ENCODE results near the gene MYL5. TPM values are rescaled to one million over a fixed set of nuclear protein-coding genes. Genes with fewer than 3 reads are reported as not detected.

MYL5 gene
- total and polyA plus RNA-seq, 8 donors, result 4.0 to 29.3 (median 5.7) TPM

GRCh38 chr4:661231-661630, 13.1 kb upstream of the MYL5 start:
- Histone ChIP-seq H3K9me3 (no peaks in the 10 kb centered on the region), H3K27me3 (no peaks in the 10 kb centered on the region), H3K27ac (no peak overlapping the region), H3K36me3 (no peaks in the 10 kb centered on the region), H3K4me1 (no peaks in the 10 kb centered on the region), H3K4me3 (no peak overlapping the region)
- FAIRE-seq (no peak), DNase-seq (no peak), ATAC-seq (no peak)
- intact Hi-C loops (cut with DNase I), result no loop called here
- TF ChIP-seq, protein P1, sequence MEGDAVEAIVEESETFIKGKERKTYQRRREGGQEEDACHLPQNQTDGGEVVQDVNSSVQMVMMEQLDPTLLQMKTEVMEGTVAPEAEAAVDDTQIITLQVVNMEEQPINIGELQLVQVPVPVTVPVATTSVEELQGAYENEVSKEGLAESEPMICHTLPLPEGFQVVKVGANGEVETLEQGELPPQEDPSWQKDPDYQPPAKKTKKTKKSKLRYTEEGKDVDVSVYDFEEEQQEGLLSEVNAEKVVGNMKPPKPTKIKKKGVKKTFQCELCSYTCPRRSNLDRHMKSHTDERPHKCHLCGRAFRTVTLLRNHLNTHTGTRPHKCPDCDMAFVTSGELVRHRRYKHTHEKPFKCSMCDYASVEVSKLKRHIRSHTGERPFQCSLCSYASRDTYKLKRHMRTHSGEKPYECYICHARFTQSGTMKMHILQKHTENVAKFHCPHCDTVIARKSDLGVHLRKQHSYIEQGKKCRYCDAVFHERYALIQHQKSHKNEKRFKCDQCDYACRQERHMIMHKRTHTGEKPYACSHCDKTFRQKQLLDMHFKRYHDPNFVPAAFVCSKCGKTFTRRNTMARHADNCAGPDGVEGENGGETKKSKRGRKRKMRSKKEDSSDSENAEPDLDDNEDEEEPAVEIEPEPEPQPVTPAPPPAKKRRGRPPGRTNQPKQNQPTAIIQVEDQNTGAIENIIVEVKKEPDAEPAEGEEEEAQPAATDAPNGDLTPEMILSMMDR (IDR thresholded peaks at IDR 0.05), result no peak
- WGBS, 2 donors, result 66 to 82% methylated on average over 3 of the region's 3 CpGs

DNA sequence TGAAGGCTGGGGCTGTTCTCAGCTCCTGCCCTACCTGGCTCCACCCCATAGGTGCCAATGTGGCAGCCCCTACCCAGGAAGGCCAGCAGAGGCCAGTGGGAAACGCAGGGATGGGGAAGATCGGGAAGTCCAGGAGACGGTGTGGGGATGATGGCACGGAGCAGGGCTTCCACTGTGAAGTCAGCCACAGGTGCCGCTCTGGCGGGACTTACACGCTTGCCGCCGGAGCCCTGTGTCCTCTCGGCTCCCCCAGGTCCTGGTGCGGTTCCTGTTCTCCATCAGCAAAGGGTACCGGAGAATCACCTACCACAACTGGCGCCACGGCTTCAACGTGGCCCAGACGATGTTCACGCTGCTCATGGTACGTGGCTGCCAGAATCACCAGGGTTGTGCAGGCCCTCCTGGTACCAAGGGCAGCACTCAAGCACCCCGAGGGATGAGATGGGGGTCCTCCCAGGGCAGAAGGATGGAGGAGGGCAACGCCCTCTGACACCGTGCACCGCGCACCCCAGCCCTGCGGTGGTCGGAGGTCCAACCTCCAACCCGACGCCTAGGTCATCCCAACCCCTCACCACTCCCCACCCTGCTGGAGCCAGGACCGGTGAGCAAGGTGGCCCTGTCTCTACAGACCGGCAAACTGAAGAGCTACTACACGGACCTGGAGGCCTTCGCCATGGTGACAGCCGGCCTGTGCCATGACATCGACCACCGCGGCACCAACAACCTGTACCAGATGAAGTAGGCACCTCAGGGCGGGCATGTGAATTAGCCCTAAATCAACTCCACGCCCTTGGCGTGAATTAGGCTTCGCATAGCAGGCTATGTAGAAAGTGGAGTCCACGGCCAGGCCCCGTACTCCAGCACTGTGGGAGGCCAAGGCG, 12.2 kb upstream of the MYL5 start:
- Histone ChIP-seq H3K27me3 (no peaks in the 10 kb centered on the region), H3K36me3 (no peaks in the 10 kb centered on the region), H3K4me1 (no peaks in the 10 kb centered on the region), H3K27ac (no peak overlapping the region), H3K4me3 (no peak overlapping the region), H3K9me3 (no peaks in the 10 kb centered on the region)
- 88 to 96% methylated on average over 42 of the region's 42 CpGs for WGBS, 2 donors
- DNase-seq (peak in 1 of 6 donors; percentile 2), ATAC-seq (no peak), FAIRE-seq (no peak)
- intact Hi-C loops (cut with DNase I), result no loop called here
- TF ChIP-seq, protein P1 (IDR thresholded peaks at IDR 0.05), result no peak

- H3K27me3 ChIP-seq, result no peaks in the 10 kb centered on the region
- peak overlapping the region; percentile 44 to 61 (median 56) for H3K4me3 ChIP-seq
- no peaks in the 10 kb centered on the region for H3K36me3 ChIP-seq
- no peaks in the 10 kb centered on the region for H3K9me3 ChIP-seq
- ATAC-seq, result peak in 3 of 4 donors; percentile 10 to 46 (median 14)
- TF ChIP-seq, protein P1 (IDR thresholded peaks at IDR 0.05), result no peak
- intact Hi-C loops (cut with DNase I), result no loop called here
- FAIRE-seq, result no peak
- H3K27ac ChIP-seq, result no peak overlapping the region
- WGBS, 2 donors, result 22 to 30% methylated on average over 16 to 20 of the region's 20 CpGs
- H3K4me1 ChIP-seq, result no peaks in the 10 kb centered on the region
- DNase-seq, result peak in 3 of 6 donors; percentile 2 to 42 (median 20)
These were observed 11.3 kb upstream of the MYL5 start for GRCh38 chr4:663046-663437.

DNA sequence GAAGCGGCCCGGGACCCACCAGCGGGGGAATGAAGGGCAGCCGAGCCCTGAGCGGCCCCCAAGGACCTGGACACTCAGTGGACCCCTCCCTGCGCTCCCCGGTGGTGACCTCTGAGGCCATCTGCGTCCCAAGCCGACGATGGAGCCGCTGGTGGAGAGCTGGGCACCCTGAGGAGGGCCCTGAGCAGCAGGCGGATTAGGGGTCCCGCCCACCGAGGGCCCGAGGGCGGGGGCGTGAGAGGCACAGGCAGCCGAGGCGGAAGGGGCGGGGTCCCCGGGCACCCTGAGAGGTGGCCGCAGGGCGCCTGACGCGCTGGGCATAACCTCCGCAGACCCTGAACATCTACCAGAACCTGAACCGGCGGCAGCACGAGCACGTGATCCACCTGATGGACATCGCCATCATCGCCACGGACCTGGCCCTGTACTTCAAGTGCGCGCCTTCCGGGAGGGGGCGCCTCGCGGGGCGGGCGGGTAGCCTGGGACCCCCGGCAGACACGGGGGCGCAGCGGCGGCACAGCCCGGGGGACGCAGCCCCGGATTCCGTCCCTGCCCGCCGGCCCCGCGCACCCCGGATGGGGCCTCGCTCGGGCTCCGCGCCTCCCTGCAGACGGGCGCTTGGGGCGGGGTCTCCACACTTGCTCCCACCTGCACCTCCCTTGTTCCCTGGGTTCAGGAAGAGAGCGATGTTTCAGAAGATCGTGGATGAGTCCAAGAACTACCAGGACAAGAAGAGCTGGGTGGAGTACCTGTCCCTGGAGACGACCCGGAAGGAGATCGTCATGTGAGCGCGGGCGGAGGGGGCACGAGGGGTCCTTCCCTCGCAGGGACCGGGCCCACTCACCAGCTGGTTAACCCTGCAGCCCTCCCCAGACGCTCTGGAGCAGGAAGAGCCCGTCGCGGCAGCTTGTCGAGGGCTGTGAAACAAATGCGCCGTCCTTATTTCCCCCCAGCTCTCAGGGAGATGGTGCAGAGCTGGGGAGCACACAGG, 10.6 kb upstream of the MYL5 start:
- peak in 4 of 6 donors; percentile 14 to 72 (median 68) for DNase-seq
- TF ChIP-seq, protein P1 (IDR thresholded peaks at IDR 0.05), result no peak
- Histone ChIP-seq H3K4me1 (no peaks in the 10 kb centered on the region), H3K36me3 (no peaks in the 10 kb centered on the region), H3K27me3 (no peaks in the 10 kb centered on the region), H3K9me3 (no peaks in the 10 kb centered on the region), H3K4me3 (peak overlapping the region; percentile 44 to 61 (median 56)), H3K27ac (peak overlapping the region in 1 of 4 donors; percentile 22)
- FAIRE-seq, result no peak
- intact Hi-C loops (cut with DNase I), result no loop called here
- 3 to 4% methylated on average over 67 to 80 of the region's 80 CpGs for WGBS, 2 donors
- ATAC-seq, result peak; percentile 73 to 87 (median 76)
